GM19463 (cell line): Measurements from ENCODE around the gene C1QTNF1.

Experiments
- ATAC-seq: cut with Tn5 transposase; IDR thresholded peaks from one replicate; pipeline ENCODE4 v1.9.1; 2021; ENCODE audit warnings: mild to moderate bottlenecking, moderate library complexity; ENCODE audit not compliant: unreplicated experiment

The C1QTNF1 gene

DNA sequence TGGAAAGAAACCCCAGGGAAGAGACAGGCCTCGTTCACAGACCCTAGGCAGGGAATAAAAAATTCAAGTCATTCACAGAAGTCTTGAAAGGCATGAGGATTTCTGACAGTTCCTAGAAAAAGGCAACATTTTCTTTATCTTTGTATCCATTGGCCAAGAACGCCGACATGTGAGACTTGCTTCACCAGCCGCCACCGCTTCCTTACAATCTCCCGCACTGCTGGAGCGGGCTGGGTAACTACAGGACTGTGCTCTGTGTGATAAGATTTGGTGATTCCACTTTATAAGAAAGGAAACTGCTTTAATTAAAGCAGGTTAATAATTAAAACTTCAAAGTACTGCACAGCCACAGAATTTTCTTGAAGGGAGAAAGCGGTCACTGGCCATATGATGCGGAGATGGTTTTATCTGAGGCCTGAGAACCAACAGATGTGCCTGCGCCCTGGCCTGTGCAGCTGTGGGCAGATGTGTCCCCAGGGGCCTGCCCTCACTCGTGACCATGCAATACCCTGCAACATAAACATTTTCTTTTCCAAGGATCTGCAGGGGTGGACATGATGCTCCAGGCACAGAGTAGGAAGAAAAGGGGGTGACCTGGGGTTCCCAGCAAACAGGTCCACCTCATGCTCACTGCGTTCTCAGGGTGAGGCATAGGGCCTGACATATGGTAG, 31.3 kb upstream of the C1QTNF1 start:
- ATAC-seq = no peak

DNA sequence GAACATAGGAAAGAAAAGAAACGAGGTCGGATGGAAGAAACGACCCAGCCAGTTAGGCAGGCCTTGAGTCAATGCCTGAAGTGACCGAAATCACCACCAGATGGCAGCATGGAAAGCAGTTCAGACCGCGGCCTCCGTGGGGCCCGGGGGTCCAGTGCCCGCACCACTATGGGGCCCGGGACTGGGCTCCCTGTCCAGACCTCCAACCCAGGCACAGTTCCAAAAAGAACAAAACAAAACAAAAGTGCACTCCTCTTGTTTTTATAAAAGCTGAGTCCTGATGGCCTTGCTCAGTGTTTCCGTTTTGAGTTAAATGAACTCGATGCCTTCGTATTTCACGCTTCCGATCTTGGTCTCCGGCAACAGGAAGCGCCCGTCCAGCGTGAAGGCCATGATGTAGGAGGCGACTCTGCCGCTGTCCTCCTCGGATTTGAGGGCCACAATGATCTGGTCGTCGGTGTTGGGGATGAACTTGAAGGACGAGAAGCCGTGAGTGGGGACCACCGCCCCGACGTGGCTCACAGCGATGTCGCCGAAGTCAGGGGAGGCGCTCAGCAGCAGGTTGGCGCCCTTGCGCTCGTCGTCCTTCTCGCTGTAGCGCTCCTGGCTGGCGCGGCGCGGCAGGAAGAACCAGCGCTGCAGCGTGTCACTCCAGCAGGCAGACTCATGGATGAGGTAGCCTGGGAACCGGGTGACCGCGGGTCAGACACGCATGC, 30.6 kb upstream of the C1QTNF1 start:
- no peak for ATAC-seq

DNA sequence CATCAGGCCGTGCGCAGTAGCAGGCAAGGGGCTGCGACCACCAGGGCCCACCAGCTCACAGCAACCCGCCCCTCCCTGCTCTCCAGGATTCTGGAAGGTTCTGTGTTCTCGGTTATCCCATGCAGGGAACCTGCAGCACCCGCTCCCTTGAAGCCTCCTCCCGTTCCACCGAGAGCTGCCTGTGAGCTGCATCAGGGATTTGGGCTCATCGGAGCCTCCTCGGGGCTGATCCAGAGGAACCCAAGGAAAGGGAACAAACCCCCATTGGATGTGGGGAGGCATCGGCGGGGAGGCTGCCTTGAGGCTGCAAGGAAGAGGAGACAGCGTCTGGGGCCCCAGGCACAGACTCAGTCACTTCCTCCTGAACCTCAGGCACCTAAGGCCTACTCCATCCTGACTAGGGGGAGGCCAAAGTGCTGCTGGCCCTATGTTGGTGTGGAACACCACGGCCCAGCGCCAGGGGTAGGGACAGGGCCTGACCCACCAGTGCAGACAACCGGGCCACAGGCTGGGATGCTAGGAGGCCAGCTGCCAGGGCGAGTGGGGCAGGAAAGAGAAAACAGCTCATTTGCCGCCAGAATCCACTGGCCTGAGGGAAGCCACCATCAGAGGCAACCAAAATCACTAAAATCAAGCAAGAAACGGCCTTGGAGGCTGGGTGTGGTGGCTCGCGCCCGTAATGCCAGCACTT, 29.8 kb upstream of the C1QTNF1 start:
- no peak for ATAC-seq

DNA sequence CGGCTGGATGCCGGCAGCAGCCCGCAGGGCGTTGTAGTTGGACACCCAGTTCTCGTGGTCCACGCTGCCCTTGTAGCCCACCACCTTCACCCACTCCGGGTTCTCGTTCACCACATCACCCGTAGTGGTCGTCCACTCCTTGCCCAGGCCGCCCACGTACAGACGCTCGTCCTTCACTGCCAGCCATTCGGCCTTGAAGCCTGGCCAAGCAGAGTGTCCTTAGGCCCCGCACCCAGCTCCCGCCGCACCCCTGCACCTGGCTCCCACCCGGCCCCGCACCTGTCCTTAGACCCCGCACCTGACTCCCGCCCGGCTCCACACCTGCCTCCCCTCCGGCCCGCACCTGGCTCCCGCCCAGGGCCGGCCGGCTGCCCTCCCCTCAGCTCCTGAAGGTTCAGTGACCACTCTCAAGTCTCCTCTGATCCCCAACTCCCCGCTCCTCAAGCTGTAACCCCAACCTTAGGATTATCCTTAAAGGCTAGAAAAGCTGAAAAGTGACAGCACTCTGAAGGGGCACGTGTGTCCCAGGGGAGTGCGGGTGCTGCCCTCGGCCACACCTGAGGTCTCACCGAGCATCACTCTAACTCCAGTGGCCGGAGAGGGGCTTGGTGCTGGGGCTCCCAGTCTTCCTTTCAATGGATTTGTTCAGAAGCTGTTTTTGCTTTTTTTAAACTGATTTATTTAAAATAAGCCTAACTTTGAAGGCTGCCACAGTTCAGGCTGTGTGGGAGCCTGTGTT, 28.8 kb upstream of the C1QTNF1 start:
- ATAC-seq = no peak

DNA sequence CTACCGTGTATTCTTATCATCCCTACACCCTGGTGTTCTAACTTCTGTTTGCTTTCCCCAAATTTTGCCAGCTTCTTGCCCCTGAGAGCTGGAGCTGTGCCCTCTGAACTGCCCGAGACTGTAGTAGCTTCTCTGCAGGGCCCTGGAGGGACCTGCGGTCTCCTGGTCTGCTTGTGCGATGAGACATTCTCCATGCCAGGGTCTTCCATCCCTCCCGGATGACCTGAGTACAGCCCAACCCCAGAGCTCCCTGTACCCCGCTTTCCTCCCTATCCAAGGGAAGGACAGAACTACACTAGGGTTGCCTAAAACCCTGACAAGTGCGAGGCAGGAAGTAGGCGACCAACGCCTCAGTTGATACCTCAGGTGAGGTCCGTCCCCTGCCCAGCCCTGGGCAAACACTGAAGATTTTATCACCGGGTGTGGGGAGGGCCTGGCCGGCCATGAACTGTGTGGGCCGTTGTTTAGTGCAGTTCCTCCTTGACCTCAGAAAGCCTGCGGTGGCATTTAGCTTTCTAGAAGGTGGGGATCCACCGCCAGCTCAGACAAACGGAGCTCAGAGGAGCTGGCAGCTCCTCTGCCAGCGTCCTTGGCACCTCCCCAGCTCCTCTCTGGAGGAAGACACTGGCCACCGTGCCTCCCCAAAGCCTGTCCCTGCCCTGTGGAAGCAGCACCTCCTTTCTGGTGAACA, 28.1 kb upstream of the C1QTNF1 start:
- ATAC-seq = no peak

DNA sequence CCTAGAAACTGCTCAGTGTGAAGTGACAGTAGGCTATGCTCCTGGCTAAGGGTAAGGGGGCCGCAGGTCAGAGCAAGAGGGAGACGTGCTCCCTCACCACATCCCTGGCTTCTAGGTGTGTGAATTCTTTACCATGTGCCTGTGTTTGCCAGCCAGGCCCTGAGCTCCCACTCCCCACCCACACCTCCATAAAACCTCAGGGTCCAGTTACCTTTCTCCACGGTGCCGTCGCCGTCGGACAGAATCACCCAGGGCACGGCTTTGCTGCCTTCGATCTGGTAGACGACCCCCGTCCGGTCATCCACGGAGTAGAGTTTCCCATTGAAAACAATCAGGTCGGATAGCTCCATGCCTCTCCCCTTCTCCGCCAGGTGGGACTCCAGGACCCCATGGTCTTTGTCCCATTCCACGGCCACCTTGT, 27.2 kb upstream of the C1QTNF1 start:
- ATAC-seq = no peak

DNA sequence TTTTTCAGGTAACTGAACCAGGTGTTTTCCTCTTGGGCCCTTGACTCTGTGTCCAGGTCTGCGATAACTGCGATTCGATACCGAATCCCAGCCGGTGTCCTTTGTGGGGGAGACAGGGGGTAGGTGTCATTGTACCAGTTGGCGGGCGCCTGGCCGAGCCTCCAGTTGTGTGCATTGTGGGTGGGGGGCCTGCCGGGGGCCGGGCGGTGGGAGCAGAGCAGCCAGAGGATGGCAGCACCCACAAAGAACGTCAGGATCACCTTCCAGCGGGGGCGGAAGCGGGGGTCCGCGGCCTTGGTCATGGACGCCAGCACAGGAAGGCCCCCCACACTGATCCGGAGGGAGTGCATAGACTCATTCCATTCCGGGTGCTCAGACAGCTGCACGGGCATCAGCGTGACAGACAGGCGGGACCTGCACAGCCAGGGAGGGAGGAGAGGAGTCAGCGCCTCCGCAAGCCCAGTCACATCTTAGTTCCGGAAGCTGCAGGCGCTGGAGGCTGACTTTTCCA, 26.7 kb upstream of the C1QTNF1 start:
- no peak for ATAC-seq

DNA sequence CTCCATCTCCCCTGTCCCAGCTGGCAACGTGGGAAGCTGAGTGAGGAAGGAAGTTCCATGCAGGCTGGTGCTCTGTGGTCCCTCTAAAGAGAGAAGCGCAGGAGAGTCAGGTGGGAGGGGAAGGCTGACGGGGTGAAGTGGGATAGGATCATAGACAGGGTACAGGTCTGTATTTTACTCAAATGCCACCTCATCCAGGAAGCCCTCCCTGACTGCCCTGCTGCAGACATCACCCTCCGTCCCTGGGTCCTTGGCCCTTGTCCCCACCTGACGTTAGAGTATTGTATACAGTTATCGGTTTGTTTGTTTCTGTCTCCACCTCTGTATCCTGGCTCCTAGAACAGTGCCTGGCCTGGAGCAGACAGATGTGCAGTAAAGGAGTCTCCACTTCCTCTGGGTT, 26.1 kb upstream of the C1QTNF1 start:
- ATAC-seq = no peak

DNA sequence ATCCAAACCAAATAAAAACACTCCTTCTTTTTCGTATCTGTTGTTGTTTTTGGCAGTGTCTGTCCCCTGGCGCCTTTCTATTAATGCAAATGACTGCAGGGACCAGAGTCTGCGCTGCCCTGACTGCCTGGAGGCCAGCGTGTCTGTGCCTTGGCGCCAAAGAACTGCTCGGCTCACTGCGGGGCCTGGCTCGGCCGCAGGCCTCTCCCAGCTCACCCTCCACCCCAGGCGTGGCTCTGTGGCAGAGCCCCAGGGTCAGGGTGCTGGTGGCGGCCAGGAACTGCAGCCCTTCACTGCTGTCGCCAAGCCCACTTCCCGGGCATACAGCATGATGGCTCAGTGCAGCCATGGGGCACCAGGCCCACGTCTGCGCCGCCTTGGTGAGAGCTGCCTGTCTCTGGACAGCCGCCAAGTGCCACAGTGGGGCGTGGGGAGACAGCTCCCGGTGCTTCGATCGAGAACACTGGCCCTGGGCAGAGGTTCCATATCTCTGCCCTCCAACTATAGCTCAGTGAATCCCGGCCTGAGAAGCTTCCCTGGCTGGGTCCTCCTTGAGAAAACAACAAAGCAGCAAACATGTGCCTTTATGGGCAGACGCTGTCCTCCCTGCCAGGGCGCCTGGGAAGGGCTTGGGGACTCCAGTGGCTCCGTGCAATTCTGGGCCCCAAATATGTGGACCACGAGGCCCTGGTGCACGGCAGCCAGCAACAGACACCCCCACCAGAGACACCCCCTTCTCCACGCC, 25.5 kb upstream of the C1QTNF1 start:
- ATAC-seq = no peak

DNA sequence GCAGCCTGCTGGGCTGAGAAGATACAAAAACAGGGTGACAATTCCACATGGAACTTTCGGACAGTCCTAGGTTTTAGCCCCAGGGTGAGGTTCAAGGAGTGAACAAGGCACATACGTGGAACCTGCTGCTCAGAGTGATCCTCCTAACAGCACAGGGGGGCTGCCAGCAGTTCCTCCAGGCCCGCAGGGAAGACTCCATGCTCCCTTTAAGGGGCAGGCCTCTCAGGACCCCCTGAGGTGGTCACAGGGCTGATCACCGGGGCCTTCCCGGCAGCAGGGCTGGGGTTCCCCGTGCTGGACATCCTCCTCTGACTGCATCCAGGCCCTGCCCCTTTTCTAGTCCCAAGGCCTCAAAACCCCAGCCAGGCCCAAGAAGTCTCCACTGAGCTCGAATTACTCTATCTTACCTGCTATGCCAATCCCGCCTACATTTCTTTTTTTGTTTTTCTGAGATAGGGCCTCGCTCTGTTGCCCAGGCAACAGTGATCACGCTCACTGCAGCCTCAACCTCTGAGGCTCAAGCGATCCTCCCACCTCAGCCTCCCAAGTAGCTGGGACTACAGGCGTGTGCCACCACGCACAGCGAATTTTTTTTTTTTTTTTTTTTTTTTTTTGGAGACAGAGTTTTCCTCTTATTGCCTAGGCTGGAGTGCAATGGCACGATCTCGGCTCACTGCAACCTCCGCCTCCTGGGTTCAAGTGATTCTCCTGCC, 24.8 kb upstream of the C1QTNF1 start:
- ATAC-seq = no peak

DNA sequence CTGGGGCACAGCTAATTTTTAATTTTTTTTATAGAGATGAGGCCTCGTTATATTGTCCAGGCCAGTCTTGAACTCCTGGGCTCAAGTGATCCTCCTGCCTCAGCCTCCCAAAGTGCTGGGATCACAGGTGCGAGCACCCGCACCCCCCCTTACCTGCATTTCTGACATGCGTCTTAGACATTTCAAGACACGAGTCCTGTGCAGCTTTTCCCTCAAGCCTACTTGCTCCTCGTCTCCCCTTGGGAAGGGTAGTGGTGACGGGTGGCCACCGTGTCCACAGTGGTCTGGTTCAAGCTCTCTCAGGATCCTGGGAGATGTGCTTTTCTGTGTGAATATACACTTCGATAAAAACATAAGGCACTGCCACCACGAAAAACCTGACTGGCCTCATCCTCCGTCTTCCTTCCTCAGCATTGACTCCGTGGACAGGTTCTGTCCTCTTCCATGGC, 24.0 kb upstream of the C1QTNF1 start:
- no peak for ATAC-seq

DNA sequence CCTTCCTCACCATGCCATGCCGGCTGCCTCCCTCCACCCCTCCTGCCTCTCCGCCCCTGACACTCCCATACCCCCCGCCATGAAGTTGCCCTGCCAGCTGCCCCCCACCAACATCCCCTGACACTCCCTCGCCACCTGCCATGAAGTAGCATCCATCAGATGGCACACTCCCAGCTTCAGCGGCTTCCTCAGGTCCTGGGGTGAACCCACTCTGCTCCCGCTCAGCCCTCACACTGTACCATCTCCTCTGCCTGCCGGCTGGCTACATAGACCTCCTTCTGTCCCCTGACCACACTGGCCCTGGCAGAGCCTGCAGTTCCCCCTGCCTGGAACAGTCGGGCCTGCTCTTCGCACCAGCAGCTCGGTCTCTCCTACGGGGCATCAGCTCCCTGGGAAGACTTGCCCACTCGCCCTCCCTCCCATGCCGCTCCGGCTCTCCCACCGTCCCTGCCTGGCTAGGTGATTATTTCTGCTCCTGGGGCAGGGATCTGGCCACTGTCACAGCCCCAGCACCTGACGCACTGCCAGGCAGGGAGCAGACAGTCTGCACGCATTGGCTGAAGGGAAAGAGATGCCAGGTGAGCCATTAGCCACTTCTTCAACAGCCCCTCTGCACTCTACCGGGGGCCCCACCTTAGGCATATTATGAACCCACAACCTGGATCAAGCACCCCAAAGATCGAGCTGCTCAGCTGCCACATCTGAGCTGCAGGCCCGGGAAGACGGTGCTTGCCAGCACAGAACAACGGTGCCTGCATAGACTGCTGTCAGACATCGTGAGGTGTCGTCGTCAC, 23.4 kb upstream of the C1QTNF1 start:
- no peak for ATAC-seq

DNA sequence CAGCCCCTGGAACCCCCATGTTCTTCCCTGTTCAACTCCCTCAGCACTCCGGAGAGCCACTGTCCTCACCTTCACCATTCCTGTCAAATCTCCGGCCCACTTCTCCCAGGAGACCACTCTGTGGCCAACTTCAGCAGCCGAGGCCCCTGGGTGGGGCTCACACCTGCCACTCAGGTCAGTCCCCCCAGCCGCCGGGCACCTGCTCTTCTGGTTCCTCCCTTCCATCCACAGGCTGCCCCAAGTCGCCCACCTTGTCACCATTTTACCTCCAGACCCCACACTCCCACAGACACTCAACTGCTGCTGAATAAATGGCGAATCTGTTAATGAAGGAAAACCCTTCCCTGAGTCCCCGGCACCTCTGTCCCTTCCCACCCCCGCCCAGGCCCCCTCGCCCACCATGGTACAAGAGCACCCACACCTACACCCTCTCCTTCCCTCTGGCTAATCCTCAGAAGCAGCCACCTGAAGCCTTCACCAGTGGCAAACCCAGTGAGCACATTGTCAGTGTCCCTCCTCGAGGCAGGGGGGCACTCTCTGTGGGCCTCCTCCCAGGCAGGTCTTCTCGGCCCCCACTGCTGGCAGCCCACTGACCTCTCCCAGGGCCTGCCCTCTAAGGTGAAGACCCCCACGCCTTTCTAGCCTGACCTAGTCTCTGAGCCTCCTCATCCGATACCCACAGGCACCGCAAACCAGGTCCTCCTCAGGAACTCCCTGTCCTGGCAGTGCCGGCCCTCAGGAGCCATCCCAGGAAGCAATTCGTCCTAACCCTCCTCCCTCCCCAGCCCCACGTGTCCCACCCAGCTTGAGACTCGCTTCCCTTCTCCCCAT, 22.6 kb upstream of the C1QTNF1 start:
- ATAC-seq = no peak

DNA sequence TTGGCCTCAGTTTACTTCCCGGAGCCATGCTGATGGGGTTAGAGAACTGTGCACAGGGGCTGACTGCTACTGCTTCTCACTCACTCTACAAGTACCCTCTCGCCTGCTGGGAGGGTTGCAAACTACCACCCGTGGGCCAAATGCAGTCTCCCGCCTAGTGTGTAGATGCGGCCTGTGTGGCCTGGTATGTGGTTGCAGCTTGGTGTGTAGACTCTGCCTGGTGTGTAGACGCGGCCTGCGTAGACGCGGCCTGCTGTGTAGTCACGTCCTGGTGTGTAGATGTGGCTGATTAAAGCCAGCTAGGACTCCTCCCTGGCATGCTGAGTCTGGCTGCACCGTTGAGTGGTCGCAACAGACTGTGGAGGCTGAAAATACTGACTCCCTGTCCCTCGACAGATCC, 21.7 kb upstream of the C1QTNF1 start:
- no peak for ATAC-seq

DNA sequence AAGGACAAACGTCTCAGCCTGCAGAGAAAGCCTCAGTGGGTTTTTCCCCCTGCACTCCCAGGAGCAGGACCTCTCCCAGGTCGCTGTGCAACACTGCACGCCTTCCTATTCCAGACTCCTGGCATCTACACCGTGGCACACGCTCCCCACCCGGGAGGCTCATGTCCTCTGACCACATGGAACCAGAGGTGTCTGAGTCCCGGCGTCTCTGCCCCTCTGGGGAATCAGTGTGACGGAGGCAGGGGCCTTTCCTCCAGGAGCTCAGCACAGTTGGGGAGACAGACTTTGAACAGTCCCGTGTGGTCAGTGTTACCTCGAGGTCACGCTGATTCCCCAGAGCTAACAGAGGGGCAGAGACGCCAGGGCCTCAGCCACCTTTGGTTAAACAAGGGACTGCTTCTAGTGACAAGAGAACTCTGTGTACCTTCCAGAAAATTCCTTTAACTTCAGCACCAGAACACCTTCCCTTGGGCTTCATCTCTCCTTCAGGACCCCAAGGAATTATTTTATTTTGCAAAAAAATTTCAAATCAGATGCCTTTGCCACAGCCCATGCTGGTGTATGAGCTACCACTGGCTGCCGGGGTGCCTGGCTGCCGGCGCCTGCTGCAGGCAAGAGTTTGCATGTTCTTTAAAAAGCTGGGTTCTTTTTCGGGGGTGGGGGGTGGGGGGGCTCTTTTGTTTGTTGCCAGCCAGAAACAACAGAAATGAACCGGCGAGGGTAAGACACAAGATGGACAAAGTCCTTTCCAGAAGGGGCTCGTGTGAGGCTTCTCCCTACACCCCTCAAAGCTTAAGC, 21.0 kb upstream of the C1QTNF1 start:
- no peak for ATAC-seq

DNA sequence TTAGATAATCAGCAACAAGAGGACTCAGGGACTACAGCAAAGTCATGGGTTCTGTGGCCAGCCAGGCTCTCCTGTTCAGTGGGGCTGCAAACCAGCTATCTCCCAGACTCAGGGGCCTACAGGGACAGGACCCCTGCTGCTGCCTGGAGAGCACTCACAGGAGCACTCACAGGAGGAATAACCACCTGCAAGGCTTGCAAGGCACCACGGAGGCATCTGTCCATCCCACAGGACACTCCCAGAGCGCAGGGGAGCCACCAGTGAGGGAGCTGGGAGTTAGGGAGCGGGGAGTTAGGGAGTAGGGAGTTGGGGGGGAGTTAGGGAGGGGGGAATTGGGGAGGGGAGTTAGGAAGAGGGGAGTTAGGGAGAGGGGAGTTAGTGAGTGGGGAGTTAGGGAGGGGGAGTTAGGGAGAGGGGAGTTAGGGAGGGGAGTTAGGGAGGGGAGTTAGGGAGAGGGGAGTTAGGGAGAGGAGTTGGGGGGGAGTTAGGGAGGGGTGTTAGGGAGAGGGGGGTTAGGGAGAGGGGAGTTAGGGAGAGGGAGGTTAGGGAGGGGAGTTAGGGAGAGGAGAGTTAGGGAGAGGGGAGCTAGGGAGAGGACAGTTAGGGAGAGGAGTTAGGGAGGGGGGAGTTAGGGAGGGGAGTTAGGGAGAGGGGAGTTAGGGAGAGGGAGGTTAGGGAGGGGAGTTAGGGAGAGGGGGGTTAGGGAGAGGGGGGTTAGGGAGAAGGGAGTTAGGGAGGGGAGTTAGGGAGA, 20.1 kb upstream of the C1QTNF1 start:
- ATAC-seq = no peak
